Endothelial cell of umbilical vein (primary cell): ENCODE data around the gene FXYD7. TPM values are rescaled to one million over a fixed set of nuclear protein-coding genes. Genes with fewer than 3 reads are reported as not detected.

Source experiments
- BruUV-seq: library from RNA; stranded (reverse); fragments of 400-500 nt; replicated peaks from 2 replicates; lab custom pipeline; 2021; lab: Mats Ljungman, UMichigan
- CTCF ChIA-PET: fragments of 300-600, 350-600 bp; sonication (Branson Sonifier 250); formaldehyde crosslinking; loops from one replicate; lab custom pipeline; 2021; ENCODE audit warnings: antibody characterized with exemption, inconsistent platforms; lab: Charles Lee
- POLR2A ChIA-PET: fragments of 300-600, 350-600 bp; sonication (Branson Sonifier 250); formaldehyde crosslinking; loops from one replicate; lab custom pipeline; 2021; ENCODE audit warnings: antibody characterized with exemption, inconsistent platforms; lab: Charles Lee
- DNase-seq: peaks from one replicate; pipeline ENCODE4 v3.0.0-alpha.2; 2011; ENCODE audit warnings: low read depth, low spot score
- FAIRE-seq: peaks from 2 replicates; lab custom pipeline; 2011; peaks lifted over from hg19 to GRCh38; lab: Jason Lieb, UNC
- H2AFZ ChIP-seq: 2 replicates; pipeline ENCODE4 v1.6.0; 2012; ENCODE audit warnings: low read depth, low read length, control low read depth, inconsistent platforms
- H3K27ac ChIP-seq: 2 replicates; pipeline ENCODE4 v1.5.1; 2011; ENCODE audit warnings: low read depth, mild to moderate bottlenecking, control low read depth, low read length, moderate library complexity; ENCODE audit not compliant: insufficient read depth
- H3K27me3 ChIP-seq, 2 experiments: 2 replicates each; pipeline versions ENCODE4 v1.6.0 to v1.6.1; 2011; ENCODE audit warnings: low read length in 2 of 2, mixed read lengths in 1 of 2; ENCODE audit not compliant: control insufficient read depth in 2 of 2, insufficient read depth in 2 of 2
- H3K36me3 ChIP-seq, 2 experiments: 2 replicates in 1 of 2; 3 replicates in 1 of 2; pipeline ENCODE4 v1.5.1; 2011; ENCODE audit warnings: low read length in 2 of 2, mild to moderate bottlenecking in 1 of 2, moderate library complexity in 1 of 2; ENCODE audit not compliant: control insufficient read depth in 2 of 2, insufficient read depth in 2 of 2; ENCODE audit errors: extremely low read depth in 1 of 2
- H3K4me1 ChIP-seq: 3 replicates; pipeline ENCODE4 v1.5.1; 2011; ENCODE audit warnings: mild to moderate bottlenecking, low read length; ENCODE audit not compliant: control insufficient read depth, insufficient read depth; ENCODE audit errors: extremely low read depth
- H3K4me2 ChIP-seq: 2 replicates; pipeline ENCODE4 v1.6.1; 2011; ENCODE audit warnings: low read length, control low read depth, mixed read lengths; ENCODE audit not compliant: insufficient read depth
- H3K4me3 ChIP-seq, 3 experiments: fragments of 200-600 bp in 1 of 3; sonication (generic), shearing (Covaris generic) in 1 of 3; replicated peaks in 1 of 3; 2 replicates each; pipeline ENCODE4 v1.5.1; 2011 to 2016; ENCODE audit warnings: control low read depth in 3 of 3, low read length in 3 of 3, mild to moderate bottlenecking in 2 of 3, inconsistent platforms in 1 of 3, low read depth in 1 of 3, moderate library complexity in 1 of 3; ENCODE audit not compliant: insufficient read depth in 1 of 3
- H3K79me2 ChIP-seq: 2 replicates; pipeline ENCODE4 v1.6.0; 2012; ENCODE audit warnings: low read length, inconsistent platforms; ENCODE audit not compliant: control insufficient read depth, insufficient read depth
- H3K9ac ChIP-seq: replicated peaks from 2 replicates; pipeline ENCODE3; 2011; ENCODE audit warnings: low read length, control low read depth; ENCODE audit not compliant: insufficient read depth; ENCODE audit errors: extremely low read depth
- H3K9me1 ChIP-seq: replicated peaks from 3 replicates; pipeline ENCODE4 v1.6.0; 2011; ENCODE audit warnings: mild to moderate bottlenecking, low read length; ENCODE audit not compliant: control insufficient read depth, insufficient read depth; ENCODE audit errors: extremely low read depth
- H3K9me3 ChIP-seq: replicated peaks from 2 replicates; pipeline ENCODE4 v1.5.1; 2012; ENCODE audit warnings: low read length, inconsistent platforms; ENCODE audit not compliant: control insufficient read depth, insufficient read depth
- H4K20me1 ChIP-seq: replicated peaks from 2 replicates; pipeline ENCODE3; 2011; ENCODE audit warnings: mild to moderate bottlenecking, low read length; ENCODE audit not compliant: control insufficient read depth, insufficient read depth; ENCODE audit errors: extremely low read depth
- EZH2 ChIP-seq: IDR thresholded peaks from 2 replicates; pipeline ENCODE4 v1.6.1; 2012; ENCODE audit warnings: borderline replicate concordance, low read depth, mild to moderate bottlenecking, moderate library complexity, low read length, inconsistent platforms; ENCODE audit not compliant: severe bottlenecking
- FOS ChIP-seq: IDR thresholded peaks from 2 replicates; pipeline ENCODE4 v1.6.1; 2011; ENCODE audit warnings: mild to moderate bottlenecking, low read length, moderate library complexity, borderline replicate concordance; ENCODE audit not compliant: insufficient read depth
- GATA2 ChIP-seq: IDR thresholded peaks from 2 replicates; pipeline ENCODE4 v1.7.0; 2011; ENCODE audit warnings: low read depth, mild to moderate bottlenecking, moderate library complexity, mixed read lengths, low read length; ENCODE audit not compliant: insufficient read length, insufficient read depth
- JUN ChIP-seq: IDR thresholded peaks from 2 replicates; pipeline ENCODE4 v1.6.1; 2011; ENCODE audit warnings: borderline replicate concordance, low read depth; ENCODE audit not compliant: insufficient read length, insufficient read depth
- MYC ChIP-seq: IDR thresholded peaks from one replicate; pipeline ENCODE4 v1.6.1; 2011; ENCODE audit warnings: mild to moderate bottlenecking, low read depth, low read length
- POLR2A ChIP-seq: IDR thresholded peaks from 2 replicates; pipeline ENCODE4 v1.6.1; 2012; ENCODE audit warnings: low read depth, mild to moderate bottlenecking, control low read depth, low read length
- POLR2AphosphoS5 ChIP-seq: IDR thresholded peaks from 2 replicates; pipeline ENCODE4 v1.6.1; 2012; ENCODE audit warnings: low read depth, mild to moderate bottlenecking, control low read depth, low read length, moderate library complexity; ENCODE audit not compliant: insufficient read depth
- dilution Hi-C: fragments of 300-500 bp; cut with MboI; formaldehyde crosslinking; loops from one replicate; pipeline ENCODE4 v1.15.0; 2019; ENCODE audit warnings: low sequenced_read_pairs; ENCODE audit not compliant: extremely low pct_ligation_motif_present
- intact Hi-C: fragments of 100-400 bp; cut with micrococcal nuclease; formaldehyde crosslinking; loops from one replicate; pipeline ENCODE4 v1.10.0; 2022
- polyA plus RNA-seq, 4 experiments: library from polyadenylated mRNA; depleted of rRNA in 3 of 4; stranded (reverse) in 3 of 4; unstranded in 1 of 4; fragments of >200 nt; gene quantifications; 2 replicates each; pipeline versions ENCODE4 v1.2.1 to v1.2.3, GENCODE V29; 2011 to 2012; ENCODE audit warnings: missing spikeins in 1 of 4
- total RNA-seq: library from RNA; stranded (reverse); gene quantifications from 2 replicates; pipeline ENCODE4 v1.2.3, GENCODE V29; 2021
- TF ChIP-seq, protein P1 (sequence below), 2 donors: IDR thresholded peaks; 1 replicate in 1 of 2; 2 replicates in 1 of 2; pipeline ENCODE4 v1.5.1; 2011; ENCODE audit warnings: low read length in 2 of 2, mild to moderate bottlenecking in 2 of 2, moderate library complexity in 2 of 2, control low read depth in 1 of 2, inconsistent platforms in 1 of 2, low read depth in 1 of 2; ENCODE audit not compliant: insufficient read depth in 1 of 2; ENCODE audit errors: extremely low read depth in 1 of 2
- TF ChIP-seq, protein P2 (sequence below): IDR thresholded peaks from 2 replicates; pipeline ENCODE4 v1.6.1; 2011; ENCODE audit not compliant: insufficient read depth, insufficient read length

The FXYD7 gene
- total and polyA plus RNA-seq, 2 donors (not counting 3 experiments of a cell fraction or from before 2014, with no cell fraction given) = not detected

DNA sequence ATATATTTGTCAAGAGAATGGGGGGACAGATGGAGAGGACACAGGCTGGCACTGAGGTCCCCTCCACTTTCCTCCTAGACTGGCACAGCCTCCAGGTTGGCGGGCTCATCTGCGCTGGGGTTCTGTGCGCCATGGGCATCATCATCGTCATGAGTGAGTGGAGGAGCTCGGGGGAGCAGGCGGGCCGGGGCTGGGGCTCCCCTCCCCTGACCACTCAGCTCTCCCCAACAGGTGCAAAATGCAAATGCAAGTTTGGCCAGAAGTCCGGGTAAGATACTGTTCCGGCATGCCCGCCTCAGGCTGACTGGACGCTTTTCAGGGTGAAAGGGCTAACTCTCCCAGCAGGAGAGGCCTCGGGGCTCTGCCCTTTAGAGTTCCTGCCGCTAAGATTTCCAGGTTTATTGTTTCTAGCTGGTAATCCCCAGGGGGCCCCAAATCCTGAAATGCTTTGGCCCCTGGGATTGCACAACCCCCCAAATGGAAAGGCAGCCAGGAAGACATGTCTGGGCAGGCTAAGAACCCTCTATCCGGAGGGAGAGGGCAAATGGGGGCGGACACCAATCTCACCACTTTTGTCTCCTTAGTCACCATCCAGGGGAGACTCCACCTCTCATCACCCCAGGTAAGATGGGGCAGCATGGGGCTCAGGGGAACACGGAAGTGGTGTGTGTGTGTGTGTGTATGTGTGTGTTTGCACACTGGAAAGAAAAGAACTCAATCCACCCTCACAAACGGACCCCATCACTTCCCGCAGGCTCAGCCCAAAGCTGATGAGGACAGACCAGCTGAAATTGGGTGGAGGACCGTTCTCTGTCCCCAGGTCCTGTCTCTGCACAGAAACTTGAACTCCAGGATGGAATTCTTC lies 20.1 kb upstream of the FXYD7 start:
- DNase-seq (no peak), FAIRE-seq (no peak)
- TF ChIP-seq EZH2 = no peak
- TF ChIP-seq POLR2A = no peak
- TF ChIP-seq, protein P1, sequence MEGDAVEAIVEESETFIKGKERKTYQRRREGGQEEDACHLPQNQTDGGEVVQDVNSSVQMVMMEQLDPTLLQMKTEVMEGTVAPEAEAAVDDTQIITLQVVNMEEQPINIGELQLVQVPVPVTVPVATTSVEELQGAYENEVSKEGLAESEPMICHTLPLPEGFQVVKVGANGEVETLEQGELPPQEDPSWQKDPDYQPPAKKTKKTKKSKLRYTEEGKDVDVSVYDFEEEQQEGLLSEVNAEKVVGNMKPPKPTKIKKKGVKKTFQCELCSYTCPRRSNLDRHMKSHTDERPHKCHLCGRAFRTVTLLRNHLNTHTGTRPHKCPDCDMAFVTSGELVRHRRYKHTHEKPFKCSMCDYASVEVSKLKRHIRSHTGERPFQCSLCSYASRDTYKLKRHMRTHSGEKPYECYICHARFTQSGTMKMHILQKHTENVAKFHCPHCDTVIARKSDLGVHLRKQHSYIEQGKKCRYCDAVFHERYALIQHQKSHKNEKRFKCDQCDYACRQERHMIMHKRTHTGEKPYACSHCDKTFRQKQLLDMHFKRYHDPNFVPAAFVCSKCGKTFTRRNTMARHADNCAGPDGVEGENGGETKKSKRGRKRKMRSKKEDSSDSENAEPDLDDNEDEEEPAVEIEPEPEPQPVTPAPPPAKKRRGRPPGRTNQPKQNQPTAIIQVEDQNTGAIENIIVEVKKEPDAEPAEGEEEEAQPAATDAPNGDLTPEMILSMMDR (IDR thresholded peaks at IDR 0.05; ENCODE audit: extremely low read depth in 1 of 2, insufficient read depth in 1 of 2, low read depth in 1 of 2, low read length in 2 of 2) = no peak
- no peak for TF ChIP-seq FOS
- no peak for TF ChIP-seq JUN
- no peak for TF ChIP-seq POLR2AphosphoS5
- no peak for TF ChIP-seq MYC
- TF ChIP-seq GATA2 = no peak
- TF ChIP-seq, protein P2, sequence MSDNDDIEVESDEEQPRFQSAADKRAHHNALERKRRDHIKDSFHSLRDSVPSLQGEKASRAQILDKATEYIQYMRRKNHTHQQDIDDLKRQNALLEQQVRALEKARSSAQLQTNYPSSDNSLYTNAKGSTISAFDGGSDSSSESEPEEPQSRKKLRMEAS = no peak
- Histone ChIP-seq H3K4me1 (peaks cover 3% of the 10 kb centered on the region), H3K4me3 (no peak overlapping the region), H3K27ac (no peak overlapping the region), H3K9me3 (no peaks in the 10 kb centered on the region), H3K36me3 (no peaks in the 10 kb centered on the region), H4K20me1 (no peaks in the 10 kb centered on the region), H3K27me3 (no peaks in the 10 kb centered on the region), H3K4me2 (no peak overlapping the region), H3K9ac (no peak overlapping the region), H2AFZ (no peak overlapping the region), H3K9me1 (no peaks in the 10 kb centered on the region), H3K79me2 (no peaks in the 10 kb centered on the region)
- BruUV-seq = no TSS peak
- CTCF ChIA-PET = interaction anchor here (1.0 kb wide), 1 partner anchor 13 kb away, joined by 3 read pairs; the partner anchor contains the start of gene LGI4
- POLR2A ChIA-PET = no interaction called here
- intact Hi-C loops = no loop called here
- dilution Hi-C loops = no loop called here
